Natural killer cell (primary cell): ENCODE data around the gene CEP72. TPM values are rescaled to one million over a fixed set of nuclear protein-coding genes. Genes with fewer than 3 reads are reported as not detected.

Source experiments
- ATAC-seq, 3 donors: fragments of 150-1000 bp in 2 of 3; fragments of 200-7000 bp in 1 of 3; cut with Tn5 transposase; 1 replicate in 1 of 3; 2 replicates in 2 of 3; pipeline ENCODE4 v1.10.0; 2021; ENCODE audit warnings: mild to moderate bottlenecking in 2 of 3, moderate library complexity in 2 of 3
- DNase-seq, 2 donors: peaks; one replicate each; pipeline versions ENCODE4 v3.0.0 to v3.0.0-alpha.2; 2013 to 2021; ENCODE audit warnings: mixed read lengths in 1 of 2
- H3K27ac ChIP-seq: one replicate; pipeline ENCODE4 v1.5.1; 2013; ENCODE audit warnings: mild to moderate bottlenecking, low read length
- H3K27me3 ChIP-seq: one replicate; pipeline ENCODE4 v1.6.1; 2013; ENCODE audit warnings: low read length; ENCODE audit not compliant: control insufficient read depth, insufficient read depth
- H3K36me3 ChIP-seq: one replicate; pipeline ENCODE4 v1.6.1; 2013; ENCODE audit warnings: low read length; ENCODE audit not compliant: control insufficient read depth, insufficient read depth
- H3K4me1 ChIP-seq: one replicate; pipeline ENCODE4 v1.6.1; 2013; ENCODE audit warnings: low read length; ENCODE audit not compliant: control insufficient read depth, insufficient read depth
- H3K4me3 ChIP-seq: one replicate; pipeline ENCODE4 v1.5.1; 2013; ENCODE audit warnings: low read length
- H3K9me3 ChIP-seq: one replicate; pipeline ENCODE4 v1.6.1; 2013; ENCODE audit warnings: low read length; ENCODE audit not compliant: control insufficient read depth, insufficient read depth
- H3K27ac Mint-ChIP-seq, 2 donors: one replicate each; pipeline ENCODE4 v1.8.0; 2022; ENCODE audit warnings: mild to moderate bottlenecking in 2 of 2, mixed read lengths in 2 of 2, moderate library complexity in 1 of 2
- H3K27me3 Mint-ChIP-seq, 2 donors: one replicate each; pipeline ENCODE4 v1.8.0; 2022; ENCODE audit warnings: low read depth in 2 of 2, mixed read lengths in 2 of 2
- H3K36me3 Mint-ChIP-seq: one replicate; pipeline ENCODE4 v1.8.0; 2022; ENCODE audit warnings: mixed read lengths
- H3K4me1 Mint-ChIP-seq, 2 donors: one replicate each; pipeline ENCODE4 v1.8.0; 2022; ENCODE audit warnings: mixed read lengths in 2 of 2
- H3K4me3 Mint-ChIP-seq: one replicate; pipeline ENCODE4 v1.8.0; 2022; ENCODE audit warnings: mild to moderate bottlenecking, moderate library complexity, mixed read lengths
- H3K9me3 Mint-ChIP-seq, 2 donors: one replicate each; pipeline ENCODE4 v1.8.0; 2022; ENCODE audit warnings: mixed read lengths in 2 of 2
- WGBS: methylation state at CpG from one replicate; pipeline ENCODE4 v1.1.7; 2013; ENCODE audit warnings: missing lambda C conversion rate; ENCODE audit not compliant: insufficient coverage; 5-methylcytosine and 5-hydroxymethylcytosine counted together
- intact Hi-C: fragments of 100-400 bp; cut with micrococcal nuclease; formaldehyde crosslinking; loops from one replicate; pipeline ENCODE4 v1.14.2; 2022
- total RNA-seq, 4 donors: library from RNA; stranded (reverse); fragments of 120-200 nt in 1 of 4; gene quantifications; one replicate each; pipeline versions ENCODE4 v1.2.3 to v1.2.4, GENCODE V29; 2013 to 2022
- TF ChIP-seq, protein P1 (sequence below): fragments of 200-600 bp; IDR thresholded peaks from one replicate; pipeline ENCODE4 v1.8.0; 2022; ENCODE audit warnings: antibody characterized with exemption

Gene CEP72
- total RNA-seq, 3 donors from 2014 or later (not counting 1 experiment from before 2014, with no cell fraction given) = 12.2 to 15.1 (median 12.3) TPM

DNA sequence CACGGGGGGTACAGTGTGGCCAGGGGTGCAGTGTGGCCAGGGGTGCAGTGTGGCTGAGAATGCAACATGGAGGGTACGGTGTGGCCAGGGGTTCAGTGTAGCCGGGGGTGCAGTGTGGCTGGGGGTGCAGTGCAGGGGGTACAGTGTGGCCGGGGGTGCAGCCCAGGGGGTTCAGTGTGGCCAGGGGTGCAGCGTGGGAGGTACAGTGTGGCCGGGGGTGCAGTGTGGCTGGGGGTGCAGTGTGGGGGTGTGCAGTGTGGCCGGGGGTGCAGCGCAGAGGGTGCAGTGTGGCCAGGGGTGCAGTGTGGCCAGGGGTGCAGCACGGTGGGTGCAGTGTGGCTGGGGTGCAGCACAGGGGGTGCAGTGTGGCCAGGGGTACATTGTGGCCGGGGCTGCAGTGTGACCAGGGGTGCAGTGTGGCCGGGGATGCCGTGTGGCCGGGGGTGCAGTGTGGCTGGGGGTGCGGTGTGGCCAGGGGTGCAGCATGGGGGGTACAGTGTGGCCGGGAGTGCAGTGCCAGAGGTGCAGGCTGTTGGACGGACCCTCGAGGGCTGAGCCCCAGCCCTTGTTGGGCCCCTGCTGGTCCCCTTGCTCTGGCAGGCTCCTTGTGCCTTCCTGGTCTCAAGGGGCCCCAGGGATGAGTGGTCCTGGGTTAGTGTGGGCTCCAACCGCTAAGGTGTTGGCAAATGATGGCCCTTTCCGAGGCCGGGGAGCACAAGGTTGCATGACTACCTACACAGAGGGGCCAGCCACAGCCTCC is 63.2 kb downstream of the CEP72 start:
- 82% methylated on average over 20 of the region's 20 CpGs for WGBS
- ATAC-seq (no peak), DNase-seq (peak in 1 of 2 donors; percentile 10)
- intact Hi-C loops = no loop called here
- no peak overlapping the region for H3K27ac ChIP-seq
- no peaks in the 10 kb centered on the region for H3K36me3 Mint-ChIP-seq
- no peaks in the 10 kb centered on the region for H3K36me3 ChIP-seq
- H3K27me3 ChIP-seq = peaks cover 3% of the 10 kb centered on the region
- TF ChIP-seq, protein P1, sequence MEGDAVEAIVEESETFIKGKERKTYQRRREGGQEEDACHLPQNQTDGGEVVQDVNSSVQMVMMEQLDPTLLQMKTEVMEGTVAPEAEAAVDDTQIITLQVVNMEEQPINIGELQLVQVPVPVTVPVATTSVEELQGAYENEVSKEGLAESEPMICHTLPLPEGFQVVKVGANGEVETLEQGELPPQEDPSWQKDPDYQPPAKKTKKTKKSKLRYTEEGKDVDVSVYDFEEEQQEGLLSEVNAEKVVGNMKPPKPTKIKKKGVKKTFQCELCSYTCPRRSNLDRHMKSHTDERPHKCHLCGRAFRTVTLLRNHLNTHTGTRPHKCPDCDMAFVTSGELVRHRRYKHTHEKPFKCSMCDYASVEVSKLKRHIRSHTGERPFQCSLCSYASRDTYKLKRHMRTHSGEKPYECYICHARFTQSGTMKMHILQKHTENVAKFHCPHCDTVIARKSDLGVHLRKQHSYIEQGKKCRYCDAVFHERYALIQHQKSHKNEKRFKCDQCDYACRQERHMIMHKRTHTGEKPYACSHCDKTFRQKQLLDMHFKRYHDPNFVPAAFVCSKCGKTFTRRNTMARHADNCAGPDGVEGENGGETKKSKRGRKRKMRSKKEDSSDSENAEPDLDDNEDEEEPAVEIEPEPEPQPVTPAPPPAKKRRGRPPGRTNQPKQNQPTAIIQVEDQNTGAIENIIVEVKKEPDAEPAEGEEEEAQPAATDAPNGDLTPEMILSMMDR = no peak
- no peaks in the 10 kb centered on the region for H3K9me3 ChIP-seq
- H3K27me3 Mint-ChIP-seq = no peaks in the 10 kb centered on the region
- no peak overlapping the region for H3K4me3 Mint-ChIP-seq
- peaks cover 10 to 15% of the 10 kb centered on the region in 2 donors for H3K4me1 Mint-ChIP-seq
- no peak overlapping the region for H3K4me3 ChIP-seq
- no peaks in the 10 kb centered on the region for H3K9me3 Mint-ChIP-seq
- H3K4me1 ChIP-seq = peaks cover 24% of the 10 kb centered on the region
- H3K27ac Mint-ChIP-seq = no peak overlapping the region

GRCh38 chr5:675871-676698 is 63.9 kb downstream of the CEP72 start:
- no peak overlapping the region for H3K27ac Mint-ChIP-seq
- peaks cover 10 to 15% of the 10 kb centered on the region in 2 donors for H3K4me1 Mint-ChIP-seq
- no peaks in the 10 kb centered on the region for H3K36me3 Mint-ChIP-seq
- no peak overlapping the region for H3K4me3 Mint-ChIP-seq
- TF ChIP-seq, protein P1 = no peak
- Histone ChIP-seq H3K36me3 (no peaks in the 10 kb centered on the region), H3K27ac (no peak overlapping the region), H3K27me3 (peaks cover 3% of the 10 kb centered on the region), H3K4me3 (no peak overlapping the region), H3K9me3 (no peaks in the 10 kb centered on the region), H3K4me1 (peaks cover 24% of the 10 kb centered on the region)
- no peak for ATAC-seq
- peak in 1 of 2 donors; percentile 12 for DNase-seq
- no peaks in the 10 kb centered on the region for H3K27me3 Mint-ChIP-seq
- intact Hi-C loops = no loop called here
- WGBS = 85% methylated on average over 36 of the region's 36 CpGs
- H3K9me3 Mint-ChIP-seq = no peaks in the 10 kb centered on the region

DNA sequence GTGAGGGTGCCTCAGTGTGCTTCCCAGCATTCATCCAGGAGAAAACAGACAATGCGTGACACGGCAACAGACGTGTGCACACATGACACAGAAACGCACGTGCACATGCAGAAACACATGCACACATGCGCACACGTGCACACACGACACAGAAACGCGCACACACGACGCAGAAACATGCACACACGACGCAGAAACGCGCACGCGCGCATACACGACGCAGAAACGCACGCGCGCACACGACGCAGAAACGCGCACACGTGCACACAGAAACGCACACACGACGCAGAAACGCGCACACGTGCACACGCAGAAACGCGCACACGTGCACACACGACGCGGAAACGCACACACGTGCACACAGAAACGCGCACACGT is 64.5 kb downstream of the CEP72 start:
- no peak for ATAC-seq
- peaks cover 10 to 15% of the 10 kb centered on the region in 2 donors for H3K4me1 Mint-ChIP-seq
- no peaks in the 10 kb centered on the region for H3K27me3 Mint-ChIP-seq
- Histone ChIP-seq H3K36me3 (no peaks in the 10 kb centered on the region), H3K4me1 (peaks cover 20% of the 10 kb centered on the region), H3K4me3 (no peak overlapping the region), H3K9me3 (no peaks in the 10 kb centered on the region), H3K27me3 (peaks cover 3% of the 10 kb centered on the region), H3K27ac (no peak overlapping the region)
- no peaks in the 10 kb centered on the region for H3K36me3 Mint-ChIP-seq
- H3K27ac Mint-ChIP-seq = no peak overlapping the region
- H3K9me3 Mint-ChIP-seq = no peaks in the 10 kb centered on the region
- WGBS = 97% methylated on average over 48 of the region's 48 CpGs
- no peak for DNase-seq
- TF ChIP-seq, protein P1 = no peak
- intact Hi-C loops = no loop called here
- H3K4me3 Mint-ChIP-seq = no peak overlapping the region
